HepG2 (cell line): ENCODE data around the gene OR9A2.

Experiments
- CTCF ChIP-seq: sonication (generic); formaldehyde crosslinking; IDR thresholded peaks from 2 replicates; pipeline ENCODE4 v1.5.0; 2020; ENCODE audit warnings: mild to moderate bottlenecking, missing genetic modification reagents, moderate library complexity
- RFX1 ChIP-seq: fragments of 450-650 bp; IDR thresholded peaks from 2 replicates; pipeline ENCODE4 v1.6.1; 2017
- ZNF281 ChIP-seq: sonication (generic); formaldehyde crosslinking; IDR thresholded peaks from 2 replicates; pipeline ENCODE4 v1.4.0; 2020; ENCODE audit warnings: missing genetic modification reagents, borderline replicate concordance
- ZNF546 ChIP-seq: sonication (generic); formaldehyde crosslinking; conservative IDR thresholded peaks from 2 replicates; pipeline ENCODE4 v1.8.1; 2023; ENCODE audit warnings: mild to moderate bottlenecking, missing genetic modification reagents
- ZNF709 ChIP-seq: sonication (generic); formaldehyde crosslinking; IDR thresholded peaks from 2 replicates; pipeline ENCODE4 v1.5.0; 2020; ENCODE audit warnings: mild to moderate bottlenecking, missing genetic modification reagents

DNA sequence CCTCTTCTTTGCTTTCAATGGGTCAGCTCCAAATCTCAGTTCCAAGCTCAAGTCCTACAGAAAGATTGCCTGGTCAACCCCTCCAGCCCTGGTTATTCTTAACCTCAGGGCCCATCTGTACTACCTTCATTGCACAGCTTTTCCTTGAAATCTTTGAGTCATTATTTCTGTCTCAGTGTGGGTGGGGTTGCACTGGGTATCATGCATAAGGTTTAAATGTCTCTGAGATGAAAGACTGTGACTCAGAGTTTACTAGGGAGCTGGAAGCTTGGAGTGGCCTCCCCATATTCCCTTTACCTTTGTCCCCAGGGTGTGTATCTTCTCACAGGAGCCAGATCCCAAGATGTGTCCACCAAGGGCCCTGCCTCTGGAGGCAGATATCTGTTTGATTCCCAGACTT lies 21.9 kb upstream of the OR9A2 start:
- TF ChIP-seq RFX1 (no peak), ZNF281 (CRISPR knock-in tag) (no peak), CTCF (CRISPR knock-in tag) (no peak), ZNF546 (CRISPR knock-in tag) (no peak), ZNF709 (CRISPR knock-in tag) (no peak)
